Inflammatory macrophage treated with lipopolysaccharide for 1 hour (primary cell): ENCODE results near the gene GAGE10.
A peak's percentile ranks its signal among the peaks of the same experiment; 100 is the strongest.

Experiments used
- DNase-seq, 2 donors: peaks; one replicate each; pipeline ENCODE4 v3.0.0-alpha.2; 2020 to 2022

Gene GAGE10, protein sequence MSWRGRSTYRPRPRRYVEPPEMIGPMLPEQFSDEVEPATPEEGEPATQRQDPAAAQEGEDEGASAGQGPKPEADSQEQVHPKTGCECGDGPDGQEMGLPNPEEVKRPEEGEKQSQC

DNA sequence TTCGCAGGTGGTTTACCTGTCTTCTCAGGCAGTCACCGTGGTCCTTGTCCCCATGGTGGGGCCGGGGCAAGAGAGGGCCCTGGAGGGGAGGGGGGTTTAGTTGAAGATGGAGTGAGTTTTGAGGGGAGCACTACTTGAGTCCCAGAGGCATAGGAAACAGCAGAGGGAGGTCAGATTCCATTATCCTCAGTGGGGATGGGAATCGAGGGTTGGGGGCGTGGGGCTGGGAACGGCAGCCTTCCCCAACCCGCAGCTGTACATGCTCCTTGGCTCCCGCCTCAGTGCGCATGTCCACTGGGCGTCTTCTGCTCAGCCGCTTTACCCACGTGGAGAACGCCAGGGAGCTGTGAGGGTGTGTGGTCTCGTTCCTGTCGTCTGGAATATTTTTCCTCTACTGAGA is at the start of gene GAGE10:
Gene GAGE10, plus strand, starts transcription at position 301 of the 400 bp plus-strand sequence. CDS start 1,214 bp downstream, outside the sequence.
- DNase-seq, result no peak

DNA sequence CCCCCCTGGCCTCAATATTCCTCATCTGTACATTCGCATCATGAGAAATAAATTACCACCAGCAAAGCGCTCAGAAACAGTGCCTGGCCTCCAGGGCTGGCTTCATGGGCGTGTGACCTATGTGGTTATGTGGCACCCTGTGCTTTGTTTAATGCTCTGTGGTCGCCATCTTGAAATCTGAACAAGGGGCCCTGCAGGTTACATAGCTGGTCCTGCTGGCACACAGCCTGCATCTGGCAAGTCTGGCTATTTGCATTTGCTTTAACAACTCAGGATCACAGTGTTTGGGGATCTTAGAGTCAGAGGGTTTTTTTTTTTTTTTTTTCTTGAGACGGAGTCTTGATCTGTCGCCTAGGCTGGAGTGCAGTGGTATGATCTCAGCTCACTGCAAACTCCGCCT is 48.8 kb upstream of the GAGE10 start:
- no peak for DNase-seq

DNA sequence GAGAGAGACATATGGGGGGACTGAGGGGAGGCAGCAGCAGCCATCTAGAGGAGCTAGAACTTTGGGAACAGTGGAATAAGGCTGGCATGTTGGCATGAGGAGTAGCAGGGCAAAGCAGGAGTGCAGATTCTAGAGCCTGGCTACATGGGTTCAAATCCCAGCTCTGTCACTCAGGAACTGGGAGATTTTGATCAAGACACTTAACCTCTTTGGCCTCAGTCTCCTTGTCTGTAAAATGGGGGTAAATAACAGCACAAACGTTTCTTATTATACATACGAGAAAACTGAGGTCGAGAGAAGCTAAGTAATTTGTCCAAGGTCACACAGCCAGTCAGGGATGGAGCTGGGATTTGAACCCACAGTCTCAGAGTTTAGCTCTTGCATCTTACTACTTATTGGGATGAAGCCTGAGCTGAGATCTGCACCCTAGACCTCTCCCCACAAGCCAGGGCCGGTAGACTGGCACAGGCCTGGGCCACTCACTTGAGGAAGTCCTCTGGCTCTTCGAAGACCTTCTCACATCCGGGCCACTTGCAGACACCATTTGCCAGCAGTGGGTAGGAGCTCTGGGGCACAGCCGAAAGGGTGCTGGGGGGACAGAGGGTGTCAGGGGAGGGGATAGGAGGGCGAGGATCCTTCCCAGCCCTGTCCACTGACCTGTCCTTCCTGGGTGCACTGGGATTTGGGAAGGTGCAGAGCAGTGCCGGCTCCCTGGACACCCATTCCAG is 47.0 kb upstream of the GAGE10 start:
- no peak for DNase-seq

DNA sequence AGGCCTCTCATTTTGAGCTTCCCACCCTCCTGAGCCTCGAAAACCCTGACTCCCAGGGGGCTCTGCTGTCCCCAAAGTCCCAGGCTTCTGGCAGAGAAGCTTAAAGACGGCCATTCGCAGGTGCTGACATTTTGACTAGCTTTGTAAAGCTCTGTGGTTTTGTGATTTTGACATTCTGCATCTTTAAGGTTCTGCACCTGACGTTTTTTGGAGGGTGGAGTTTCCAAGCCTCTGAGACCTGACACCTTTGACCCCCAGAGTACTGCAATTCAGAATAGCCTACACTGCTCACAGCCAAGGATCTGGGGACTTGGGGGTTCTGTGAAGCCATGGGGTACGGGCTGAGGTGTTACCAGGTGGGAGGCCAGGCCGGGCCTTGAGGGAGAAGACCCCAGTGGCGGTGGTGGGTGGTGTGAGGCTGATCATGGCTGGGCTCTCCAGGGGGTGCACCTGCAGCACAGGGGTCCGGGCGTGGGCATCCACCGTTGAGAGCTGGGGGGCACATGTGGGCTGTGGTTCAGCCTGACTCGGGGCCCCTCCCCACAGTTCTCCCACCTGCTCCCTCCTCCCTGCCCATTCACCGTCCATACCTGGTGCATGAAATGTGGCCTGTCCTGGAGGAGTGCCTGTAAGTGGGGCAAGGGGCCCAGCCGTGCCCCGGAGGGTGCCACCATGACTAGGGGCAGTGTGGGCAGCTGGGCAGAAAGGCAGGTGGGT is 46.2 kb upstream of the GAGE10 start:
- DNase-seq, result no peak

DNA sequence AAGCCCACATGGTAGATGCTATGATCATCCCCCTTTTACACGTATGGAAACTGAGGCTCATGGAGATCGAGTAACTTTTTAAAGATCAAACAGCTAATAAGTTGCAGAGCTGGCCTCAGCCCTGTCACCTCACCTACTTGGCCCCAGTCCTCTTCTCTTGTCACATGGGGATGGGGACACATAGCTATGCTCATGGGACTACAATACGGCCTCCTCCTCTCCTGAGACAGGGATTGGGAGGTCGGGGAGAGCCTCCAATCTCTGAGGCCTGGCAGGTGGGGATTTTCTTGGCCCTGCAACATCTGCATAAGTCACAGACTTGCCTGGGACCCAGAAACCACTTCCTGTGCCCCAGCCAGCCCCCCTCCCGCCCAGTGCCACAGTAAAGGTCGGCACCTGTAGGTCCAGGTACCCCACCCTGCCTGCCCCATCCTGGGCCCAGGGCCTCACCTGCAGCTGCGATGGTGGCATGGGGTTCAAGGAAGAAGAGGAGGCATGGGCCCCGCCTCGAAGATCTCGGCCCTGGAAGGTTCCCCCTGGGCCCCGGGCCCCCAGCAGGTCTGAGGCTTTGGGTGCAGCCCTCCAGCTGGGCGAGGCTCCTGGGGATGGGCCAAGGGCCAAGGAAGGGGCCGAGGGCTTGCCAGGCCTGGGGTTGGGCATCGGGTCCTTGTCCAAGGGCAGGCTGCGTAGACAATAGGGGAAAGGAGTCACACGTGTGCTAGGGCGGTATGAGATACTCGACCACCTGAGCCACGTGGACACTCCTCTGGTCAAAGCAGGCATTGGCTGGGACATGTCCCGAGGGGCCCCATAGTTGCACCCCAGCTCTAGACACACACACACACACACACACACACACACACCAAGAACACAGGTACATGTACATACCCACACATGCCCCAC is 45.3 kb upstream of the GAGE10 start:
- no peak for DNase-seq

DNA sequence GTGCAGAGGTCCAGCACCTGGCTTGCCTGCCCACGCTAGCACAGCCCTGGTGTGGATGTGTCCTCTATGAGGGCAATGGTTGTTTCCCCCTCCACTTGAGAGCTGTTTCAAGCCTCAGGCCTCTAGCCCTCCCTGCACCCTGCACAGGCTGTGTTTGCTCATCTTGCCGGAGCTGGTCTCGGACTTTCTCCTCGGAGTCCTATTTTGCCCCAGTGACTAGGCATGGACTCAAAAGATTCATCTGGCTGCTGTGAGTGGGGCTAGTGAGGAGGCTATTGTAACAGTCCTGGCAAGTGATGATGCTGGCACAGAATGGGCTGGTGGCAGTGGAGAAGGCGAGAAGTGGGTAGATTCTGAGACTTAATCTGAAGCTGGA is 44.7 kb upstream of the GAGE10 start:
- DNase-seq, result no peak

DNA sequence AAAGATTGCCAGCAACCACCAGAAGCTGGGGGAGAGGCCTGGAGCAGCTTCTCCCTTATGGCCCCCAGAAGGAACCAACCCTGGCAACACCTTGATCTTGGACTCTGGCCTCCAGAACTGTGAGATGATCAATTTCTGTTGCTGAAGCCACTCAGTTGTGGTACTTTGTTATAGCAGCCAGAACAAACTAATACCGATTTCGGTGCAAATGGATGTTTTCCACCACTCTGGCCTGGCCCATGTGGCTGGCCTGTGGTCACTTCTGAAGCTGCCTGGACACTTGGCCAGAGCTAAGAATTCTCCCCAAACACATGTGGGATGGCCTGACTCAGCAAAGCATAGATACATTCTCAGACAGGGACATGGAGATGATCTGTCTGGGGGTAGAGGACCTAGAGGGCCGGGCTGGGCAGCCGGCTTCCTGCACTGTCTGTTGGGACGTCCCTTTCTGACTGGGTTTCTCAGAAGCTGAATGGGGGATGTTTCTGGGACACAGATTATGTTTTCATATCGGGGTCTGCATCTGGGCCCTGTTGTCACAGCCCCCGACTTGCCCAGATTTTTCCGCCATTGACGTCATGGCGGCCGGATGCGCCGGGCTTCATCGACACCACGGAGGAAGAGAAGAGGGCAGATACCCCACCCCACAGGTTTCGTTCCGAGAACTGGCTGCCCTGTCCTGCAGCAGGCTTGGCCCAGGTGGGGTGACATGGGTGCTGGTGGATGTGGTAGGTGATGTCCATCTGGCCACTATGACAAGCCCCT is 43.0 kb upstream of the GAGE10 start:
- DNase-seq, result no peak

DNA sequence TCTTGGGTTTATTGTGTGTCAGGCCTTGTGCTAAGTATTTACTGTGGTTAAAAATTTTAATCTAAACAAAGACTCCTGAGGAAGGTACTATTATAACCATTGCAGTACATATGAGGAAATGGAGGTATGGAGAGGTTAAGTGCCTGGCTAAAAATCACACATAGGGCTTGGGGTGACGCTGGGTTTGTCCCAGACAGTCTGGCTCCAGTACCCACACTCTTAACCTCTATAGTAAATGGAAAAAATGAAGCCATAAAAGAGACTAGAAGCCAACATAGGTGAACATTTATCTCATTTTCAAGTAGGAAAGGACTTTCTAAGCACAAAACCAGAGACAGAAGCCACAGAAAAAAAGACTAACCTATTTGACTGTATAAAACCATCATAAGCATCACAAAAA is 40.8 kb upstream of the GAGE10 start:
- DNase-seq, result no peak

DNA sequence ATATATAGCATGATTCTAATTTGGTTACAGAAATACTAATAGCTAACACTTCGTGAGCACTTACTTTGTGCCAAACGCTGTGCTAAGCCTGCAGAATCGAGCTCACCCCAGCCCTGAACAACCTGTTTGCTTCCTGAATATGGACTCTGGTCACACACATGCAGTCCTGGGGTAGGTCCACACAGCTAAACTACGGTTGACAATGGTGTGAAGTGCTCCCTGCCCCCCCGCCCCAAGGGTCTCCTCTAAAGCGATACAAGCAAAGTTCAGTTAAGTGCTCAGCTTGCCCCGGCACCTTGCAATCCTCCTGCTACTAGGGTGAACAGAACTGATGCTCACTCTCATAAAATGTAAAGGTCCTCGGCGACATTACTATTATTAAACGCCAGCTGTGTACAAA is 39.8 kb upstream of the GAGE10 start:
- DNase-seq, result no peak

DNA sequence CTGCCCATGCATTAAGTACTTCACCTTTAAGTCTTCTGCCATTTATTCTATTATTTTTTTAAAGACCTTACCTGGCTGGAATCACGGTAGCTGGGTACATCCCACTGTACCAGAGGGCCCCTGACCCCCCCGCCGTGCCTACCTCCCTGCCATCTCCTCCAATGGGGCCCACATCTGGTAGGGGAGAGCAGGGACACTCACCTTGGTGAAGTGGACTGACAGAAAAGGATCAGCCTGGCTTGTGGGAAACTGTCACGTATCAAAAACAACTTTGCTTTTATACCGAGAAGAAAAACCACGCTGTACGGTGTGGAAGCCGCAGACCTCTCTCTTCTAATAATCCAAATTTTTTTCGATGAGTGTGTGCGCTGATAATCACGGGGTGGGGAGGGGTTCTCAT is 39.0 kb upstream of the GAGE10 start, which contains the start of gene FOXP3:
Gene FOXP3, minus strand, starts transcription at position 251 of the 400 bp plus-strand sequence. CDS start 6,205 bp downstream, outside the sequence.
- DNase-seq, result no peak

DNA sequence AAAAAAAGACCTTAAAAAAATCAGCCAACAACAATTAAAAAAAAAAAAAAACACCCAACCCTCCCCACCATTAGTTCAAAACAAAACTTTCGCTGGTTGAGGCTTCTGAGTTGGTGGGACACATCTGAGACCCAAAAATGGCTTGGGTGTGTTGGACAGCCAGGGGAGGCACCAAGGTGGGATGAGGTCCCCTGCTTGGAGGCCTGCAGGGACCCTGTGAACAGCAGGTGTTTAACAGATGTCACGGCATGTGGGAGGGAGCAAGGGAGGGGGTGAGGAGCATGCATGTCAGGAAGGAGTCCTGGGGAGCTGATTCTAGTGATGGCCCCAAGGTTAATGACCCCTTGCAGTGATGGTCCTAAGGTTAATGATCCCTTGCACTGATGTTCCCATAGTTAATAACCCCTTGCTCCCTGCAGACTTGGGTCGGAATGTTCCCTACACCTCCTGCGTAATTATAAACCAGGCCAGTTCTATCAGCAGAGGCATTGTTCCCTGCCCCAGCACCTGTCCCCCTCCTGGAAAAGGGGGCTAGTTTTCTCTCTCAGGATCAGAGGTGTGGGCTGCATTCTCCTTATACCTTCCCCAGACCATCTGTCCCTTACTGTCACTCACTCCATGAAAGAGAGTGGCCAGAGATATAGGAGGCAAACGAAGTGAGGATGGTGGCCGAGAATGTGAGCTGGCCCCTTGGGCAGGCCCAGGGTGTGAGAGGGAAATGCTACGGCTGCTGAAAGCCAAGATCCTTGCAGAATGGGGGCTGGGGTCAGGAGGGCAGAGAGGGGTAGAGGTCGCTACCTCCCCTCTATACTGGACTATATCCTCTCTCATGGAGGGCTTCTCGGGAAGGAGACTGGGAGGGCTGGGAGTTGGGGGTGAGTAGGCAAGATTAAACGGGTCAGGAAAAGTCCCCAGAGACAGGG is 36.7 kb upstream of the GAGE10 start:
- DNase-seq, result no peak

DNA sequence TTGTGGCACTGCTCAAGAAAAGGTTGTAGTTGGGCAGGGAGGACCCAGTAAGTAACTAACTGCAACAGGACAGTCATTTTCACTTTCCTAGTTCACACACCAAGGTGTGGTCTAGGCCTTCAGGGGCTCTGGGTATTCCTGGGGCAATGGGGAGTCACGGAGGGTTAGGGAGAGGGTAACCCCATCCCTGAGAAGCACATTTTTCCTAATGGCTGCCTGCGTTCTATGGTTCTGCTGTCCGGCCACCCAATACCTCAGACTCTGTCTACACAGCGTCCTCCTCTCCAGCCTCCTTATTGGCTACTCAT is 34.8 kb upstream of the GAGE10 start:
- DNase-seq, result no peak

DNA sequence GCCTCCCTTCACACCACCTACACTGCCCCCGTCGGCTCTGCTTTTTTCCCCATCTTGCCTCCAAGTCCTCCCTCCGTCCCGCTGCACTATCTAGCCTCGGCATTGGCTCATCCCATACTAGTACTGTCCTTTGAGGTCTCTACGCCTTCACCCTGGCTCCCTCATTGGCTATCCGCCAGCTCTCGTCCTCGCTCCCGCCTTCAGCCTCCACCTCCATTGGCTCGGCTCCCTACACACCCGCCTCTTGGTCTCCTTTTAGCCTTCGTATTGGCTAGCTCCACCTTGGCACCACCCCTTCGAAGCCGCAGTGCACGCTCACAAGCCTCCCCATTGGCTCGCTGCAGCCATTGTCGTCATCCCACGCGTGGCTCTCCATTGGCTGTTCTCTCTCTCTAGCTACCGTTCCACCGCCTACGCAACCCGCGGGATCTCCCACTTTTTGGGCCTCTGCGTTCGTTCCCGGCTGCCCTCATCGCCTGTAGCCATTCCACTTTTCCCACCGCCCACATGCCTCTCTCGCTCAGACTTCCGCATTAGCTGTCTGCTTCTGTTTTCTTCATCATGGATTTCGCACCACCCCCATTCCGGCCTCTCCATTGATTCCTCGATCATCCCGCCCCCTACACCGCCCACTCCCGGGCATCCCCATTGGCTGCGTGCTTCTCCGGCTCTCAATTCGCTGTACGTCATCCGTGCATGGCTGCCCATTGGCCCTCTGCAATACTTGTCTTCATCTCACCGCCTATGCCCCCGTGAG is 34.3 kb upstream of the GAGE10 start:
- DNase-seq, result peak; percentile 93 to 96

DNA sequence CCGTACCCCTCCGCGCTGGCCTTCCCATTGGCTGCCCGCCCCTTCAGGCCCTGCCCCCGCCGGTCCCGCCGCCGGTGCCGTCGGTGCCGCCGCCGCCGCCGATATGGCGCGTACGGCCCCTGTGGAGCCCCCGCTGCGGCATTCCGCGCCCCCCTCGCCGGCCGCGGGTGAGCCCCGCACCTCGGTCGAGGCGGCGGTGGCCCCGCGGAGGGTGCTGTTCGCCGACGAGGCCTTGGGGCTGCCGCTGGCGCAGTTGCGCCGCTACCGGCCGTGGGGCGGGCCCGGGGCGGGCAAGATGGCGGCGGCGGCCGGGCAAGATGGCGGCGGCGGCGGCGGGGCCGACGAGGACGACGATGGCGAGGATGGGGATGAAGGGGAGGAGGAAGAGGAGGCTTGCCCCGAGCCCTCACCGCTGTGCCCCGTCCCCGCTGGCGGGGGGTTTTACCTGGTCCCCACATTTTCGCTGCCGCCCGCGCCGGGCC is 33.6 kb upstream of the GAGE10 start, which contains the start of gene PPP1R3F:
Gene PPP1R3F, plus strand, starts transcription at position 27 of the 482 bp plus-strand sequence. Its CDS starts 77 bp downstream, at position 104.
- DNase-seq, result no peak

DNA sequence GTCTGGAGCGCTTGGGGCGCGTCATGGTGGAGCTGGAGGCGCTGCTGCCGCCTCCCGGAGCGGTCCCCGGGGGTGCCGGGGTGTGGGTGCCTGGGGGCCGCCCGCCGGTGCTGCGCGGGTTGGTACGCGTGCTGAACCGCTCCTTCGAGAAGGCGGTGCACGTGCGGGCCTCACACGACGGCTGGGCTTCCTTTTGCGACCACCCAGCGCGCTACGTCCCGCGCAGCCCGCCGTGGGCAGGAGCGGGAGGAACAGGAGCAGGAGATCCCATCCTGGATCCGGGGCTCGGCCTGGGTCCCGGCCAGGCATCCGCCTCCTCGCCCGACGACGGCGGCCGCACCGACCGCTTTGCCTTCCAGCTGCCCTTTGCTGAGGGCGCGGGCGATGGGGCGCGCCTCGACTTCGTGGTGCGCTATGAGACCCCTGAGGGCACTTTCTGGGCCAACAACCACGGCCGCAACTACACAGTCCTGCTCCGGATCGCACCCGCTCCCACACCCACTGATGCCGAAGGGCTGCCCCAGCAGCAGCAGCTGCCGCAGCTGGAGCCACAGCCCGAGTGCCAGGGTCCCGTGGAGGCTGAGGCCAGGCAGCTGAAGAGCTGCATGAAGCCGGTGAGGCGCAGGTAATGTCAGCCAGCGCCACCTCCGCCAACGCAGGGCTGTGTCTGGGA is 33.1 kb upstream of the GAGE10 start:
- no peak for DNase-seq

DNA sequence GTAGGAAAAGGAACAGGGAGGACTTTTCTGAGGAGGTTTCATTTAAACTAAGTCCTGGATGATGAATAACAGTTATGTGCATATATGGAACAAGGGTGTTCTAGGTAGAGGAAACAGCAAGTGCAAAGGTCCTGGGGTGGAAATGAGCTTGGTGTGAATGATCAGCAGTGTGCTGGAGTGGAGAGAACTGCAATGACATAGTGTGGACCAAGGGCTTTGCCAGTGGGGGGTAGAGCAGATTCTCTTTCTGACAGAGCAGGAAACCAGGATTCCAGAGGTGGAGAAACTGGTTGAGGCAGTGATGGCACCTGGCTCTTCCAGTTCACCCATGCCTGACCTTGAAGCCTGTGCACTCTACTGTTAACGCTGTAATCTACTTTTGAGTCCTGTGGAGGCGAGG is 32.1 kb upstream of the GAGE10 start:
- DNase-seq, result no peak

DNA sequence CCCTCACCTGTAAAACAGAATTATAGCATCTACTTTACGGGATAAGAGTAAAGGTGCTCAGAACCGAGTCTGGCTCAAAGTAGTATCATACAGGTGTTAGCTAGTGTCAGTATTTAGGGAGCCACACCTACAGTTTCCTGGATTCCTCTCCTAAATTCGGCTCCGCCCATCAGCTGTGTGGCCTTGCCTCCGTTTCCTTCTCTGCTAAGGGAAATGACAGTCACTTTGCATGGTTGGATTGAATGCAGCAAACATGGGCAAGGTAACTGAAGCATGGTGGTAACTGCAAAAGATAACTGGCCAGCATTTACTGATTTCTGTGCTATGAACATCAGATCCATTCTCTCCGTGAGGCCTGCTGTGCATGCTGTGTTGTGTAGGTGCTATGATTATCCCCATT is 31.0 kb upstream of the GAGE10 start:
- DNase-seq, result no peak

DNA sequence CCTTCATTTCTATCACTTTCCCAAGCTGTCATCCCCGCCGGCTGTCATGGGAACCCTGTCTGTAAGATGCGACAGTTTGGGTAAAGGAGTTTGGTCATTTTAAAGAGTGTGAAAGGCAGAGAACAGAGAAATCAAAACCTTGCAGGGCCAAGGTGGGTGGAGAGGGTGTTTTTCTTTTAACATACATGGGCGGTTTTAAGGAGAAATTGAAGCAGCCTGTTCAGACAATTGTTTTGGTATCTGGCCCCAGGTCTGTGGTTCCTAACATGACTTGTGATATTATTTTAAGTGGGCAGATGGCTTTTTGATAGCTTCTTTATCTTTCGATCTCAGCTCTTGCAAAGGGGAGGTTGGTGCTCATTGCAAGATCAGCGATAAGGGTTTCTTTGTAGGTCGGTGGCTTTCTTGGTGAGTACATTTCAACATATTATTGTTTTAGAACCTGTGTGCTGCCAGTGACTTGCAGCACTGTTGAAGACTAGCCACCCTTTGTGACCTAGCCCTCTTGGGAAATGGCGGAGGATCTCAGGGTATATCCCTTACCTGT is 30.2 kb upstream of the GAGE10 start:
- DNase-seq, result no peak

DNA sequence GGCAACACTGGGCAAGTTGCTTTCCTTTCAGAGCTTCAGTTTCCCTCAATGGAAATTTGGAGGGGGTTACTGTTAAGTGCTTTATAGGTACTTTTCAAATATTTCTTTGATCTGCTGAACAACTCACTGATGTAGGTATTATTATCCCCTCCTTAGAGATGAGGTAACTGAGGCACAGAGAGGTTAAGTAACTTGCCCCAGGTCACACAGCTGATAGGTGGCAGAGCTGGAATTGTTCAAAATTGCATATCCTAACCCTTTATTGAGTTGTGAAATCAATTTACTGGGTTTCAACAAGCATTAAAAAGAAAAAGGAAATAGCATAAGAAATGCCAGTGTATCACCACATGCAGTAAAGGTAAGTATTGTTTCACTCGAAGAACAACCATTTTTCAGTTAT is 27.2 kb upstream of the GAGE10 start:
- DNase-seq, result no peak
